Measurements from ENCODE around the gene ACTR2.
"Not testable (repeated sequence)": the region's sequence is repeated elsewhere in the genome, so short reads cannot be mapped to it uniquely, and the experiment has no call there.

ACTR2 gene

GRCh38 chr2:65227456-65228262 is at the start of gene ACTR2:
Gene ACTR2, plus strand, starts transcription at chr2:65227831. Its CDS starts 79 bp downstream, at chr2:65227910.
- peak; percentile 96 for ATAC-seq

- no peak for ATAC-seq
Observed at GRCh38 chr2:65182570-65182969, 45.1 kb upstream of the ACTR2 start.

- not testable (repeated sequence) for ATAC-seq
Observed at GRCh38 chr2:65183406-65183805, 44.2 kb upstream of the ACTR2 start.

GRCh38 chr2:65185012-65185411 is 42.6 kb upstream of the ACTR2 start:
- no peak for ATAC-seq

GRCh38 chr2:65186093-65186868 is 41.4 kb upstream of the ACTR2 start:
- ATAC-seq = no peak

- ATAC-seq = peak; percentile 41 to 77
Observed at GRCh38 chr2:65186872-65187851, 40.5 kb upstream of the ACTR2 start.

- no peak for ATAC-seq
Observed at GRCh38 chr2:65193446-65193845, 34.2 kb upstream of the ACTR2 start.

- no peak for ATAC-seq
Observed at GRCh38 chr2:65198737-65199136, 28.9 kb upstream of the ACTR2 start.

GRCh38 chr2:65199166-65199565 is 28.5 kb upstream of the ACTR2 start:
- ATAC-seq = no peak

GRCh38 chr2:65199891-65200290 is 27.7 kb upstream of the ACTR2 start:
- no peak for ATAC-seq

GRCh38 chr2:65204461-65205210 is 23.0 kb upstream of the ACTR2 start:
- no peak for ATAC-seq

- ATAC-seq = no peak
Observed at GRCh38 chr2:65212115-65212514, 15.5 kb upstream of the ACTR2 start.

GRCh38 chr2:65212619-65213018 is 15.0 kb upstream of the ACTR2 start:
- ATAC-seq = no peak

GRCh38 chr2:65213035-65213434 is 14.6 kb upstream of the ACTR2 start:
- no peak for ATAC-seq

GRCh38 chr2:65214361-65214760 is 13.3 kb upstream of the ACTR2 start:
- no peak for ATAC-seq

- ATAC-seq = no peak
Observed at GRCh38 chr2:65214843-65215242, 12.8 kb upstream of the ACTR2 start.

- ATAC-seq = no peak
Observed at GRCh38 chr2:65215946-65216345, 11.7 kb upstream of the ACTR2 start.

- ATAC-seq = no peak
Observed at GRCh38 chr2:65220432-65221131, 7.0 kb upstream of the ACTR2 start.

GRCh38 chr2:65221275-65221674 is 6.4 kb upstream of the ACTR2 start:
- not testable (repeated sequence) for ATAC-seq

- ATAC-seq = peak; percentile 4 to 10
Observed at GRCh38 chr2:65227020-65227455, 593 bp upstream of the ACTR2 start.

GRCh38 chr2:65228263-65228750 is 676 bp downstream of the ACTR2 start:
- peak; percentile 34 to 49 for ATAC-seq

Data from activated CD4-positive, CD25-positive, alpha-beta regulatory T cell treated with anti-CD3 and anti-CD28 coated beads, Interleukin-2, amount 50 U/mL, for 24 hours (primary cell).